Raji (cell line): ENCODE data around the gene VEGFC.

Experiments used
- POLR2A ChIP-seq: IDR thresholded peaks from 2 replicates; pipeline ENCODE4 v1.6.1; 2011; ENCODE audit warnings: low read depth, low read length, control low read depth; ENCODE audit not compliant: insufficient read depth

VEGFC gene, protein sequence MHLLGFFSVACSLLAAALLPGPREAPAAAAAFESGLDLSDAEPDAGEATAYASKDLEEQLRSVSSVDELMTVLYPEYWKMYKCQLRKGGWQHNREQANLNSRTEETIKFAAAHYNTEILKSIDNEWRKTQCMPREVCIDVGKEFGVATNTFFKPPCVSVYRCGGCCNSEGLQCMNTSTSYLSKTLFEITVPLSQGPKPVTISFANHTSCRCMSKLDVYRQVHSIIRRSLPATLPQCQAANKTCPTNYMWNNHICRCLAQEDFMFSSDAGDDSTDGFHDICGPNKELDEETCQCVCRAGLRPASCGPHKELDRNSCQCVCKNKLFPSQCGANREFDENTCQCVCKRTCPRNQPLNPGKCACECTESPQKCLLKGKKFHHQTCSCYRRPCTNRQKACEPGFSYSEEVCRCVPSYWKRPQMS

DNA sequence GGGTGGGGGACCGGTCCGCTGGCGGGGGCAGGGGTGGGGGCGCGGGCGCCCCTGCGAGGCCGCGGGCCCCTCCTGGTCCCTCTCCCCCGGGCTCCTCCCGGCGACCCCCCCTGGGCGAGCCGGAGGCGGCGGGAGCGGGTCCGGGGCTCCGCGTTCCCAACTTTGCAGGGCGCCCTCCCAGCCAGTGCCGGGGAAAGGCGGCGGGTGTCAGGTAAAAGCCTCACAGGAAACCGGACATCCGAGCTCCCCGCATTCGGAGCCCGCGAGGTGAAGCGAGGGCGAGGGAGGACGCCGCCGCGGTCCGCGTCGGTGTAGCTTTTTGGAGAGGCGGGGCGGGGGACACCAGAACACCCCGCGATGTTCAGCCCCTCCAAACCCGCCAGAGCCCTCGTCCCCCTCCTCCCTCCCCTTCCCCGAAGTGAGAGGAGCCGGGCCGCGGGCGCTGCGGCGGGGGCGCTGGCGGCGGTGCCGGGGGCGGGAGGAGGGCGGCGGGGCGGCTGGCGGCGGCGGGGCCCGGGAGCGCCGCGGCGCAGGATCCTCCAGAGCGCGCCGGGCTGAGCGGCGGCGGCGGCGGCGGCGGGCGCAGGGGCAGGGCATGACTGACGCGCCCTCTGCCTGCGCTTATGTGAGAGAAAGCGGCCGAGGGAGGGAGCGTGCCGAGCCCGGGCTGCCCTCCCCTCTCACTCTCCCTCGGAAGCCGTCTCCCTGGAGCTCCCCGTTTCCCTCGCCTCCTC is at the start of gene VEGFC:
Gene VEGFC, minus strand, starts transcription at position 597 of the 734 bp plus-strand sequence. CDS start 611 bp downstream, outside the sequence.
- TF ChIP-seq POLR2A = no peak

GRCh38 chr4:176841711-176842112 is 49.0 kb upstream of the VEGFC start:
- TF ChIP-seq POLR2A = no peak

DNA sequence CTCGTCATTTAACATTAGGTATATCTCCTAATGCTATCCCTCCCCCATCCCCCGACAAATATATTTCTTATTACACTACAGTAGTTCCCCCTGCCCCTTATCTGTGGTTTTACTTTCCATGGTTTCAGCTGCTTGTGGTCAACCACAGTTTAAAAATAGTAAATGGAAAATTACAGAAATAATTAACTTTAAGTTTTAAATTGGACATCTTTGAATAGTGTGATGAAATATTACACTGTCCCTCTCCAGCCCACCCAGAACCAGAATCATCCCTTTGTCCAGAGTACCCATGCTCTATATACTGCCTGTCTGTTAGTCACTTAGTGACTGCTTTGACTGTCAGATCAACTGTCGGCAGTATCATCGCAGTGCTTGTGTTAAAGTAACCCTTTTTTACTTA is 47.4 kb upstream of the VEGFC start:
- no peak for TF ChIP-seq POLR2A

GRCh38 chr4:176839656-176840055 is 46.9 kb upstream of the VEGFC start:
- TF ChIP-seq POLR2A = no peak

GRCh38 chr4:176838601-176839433 is 46.1 kb upstream of the VEGFC start:
- TF ChIP-seq POLR2A = no peak

- TF ChIP-seq POLR2A = no peak
Observed at GRCh38 chr4:176837169-176837895, 44.6 kb upstream of the VEGFC start.

DNA sequence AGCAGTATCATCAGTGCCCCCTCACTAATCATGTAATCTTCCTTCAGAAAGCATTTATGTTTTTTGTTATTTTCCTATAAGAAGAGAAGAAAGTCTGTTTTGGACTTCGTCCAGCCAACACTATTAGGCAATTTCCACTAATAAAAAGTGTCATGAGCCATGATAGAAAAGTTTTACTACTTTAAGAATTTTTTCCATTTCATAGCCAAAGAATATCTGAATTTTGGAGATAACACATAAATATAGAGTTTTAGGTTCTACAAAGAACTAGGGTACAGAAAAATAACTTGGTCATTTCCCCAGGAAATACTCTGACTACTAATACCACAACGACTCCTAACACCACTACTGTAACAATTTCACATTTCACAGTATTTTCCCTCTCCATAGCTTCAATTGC is 41.8 kb upstream of the VEGFC start:
- TF ChIP-seq POLR2A = no peak

GRCh38 chr4:176833400-176834175 is 40.9 kb upstream of the VEGFC start:
- TF ChIP-seq POLR2A = no peak

GRCh38 chr4:176830971-176831370 is 38.2 kb upstream of the VEGFC start:
- no peak for TF ChIP-seq POLR2A

GRCh38 chr4:176825586-176825985 is 32.9 kb upstream of the VEGFC start:
- no peak for TF ChIP-seq POLR2A

GRCh38 chr4:176824645-176825366 is 32.1 kb upstream of the VEGFC start:
- TF ChIP-seq POLR2A = no peak

DNA sequence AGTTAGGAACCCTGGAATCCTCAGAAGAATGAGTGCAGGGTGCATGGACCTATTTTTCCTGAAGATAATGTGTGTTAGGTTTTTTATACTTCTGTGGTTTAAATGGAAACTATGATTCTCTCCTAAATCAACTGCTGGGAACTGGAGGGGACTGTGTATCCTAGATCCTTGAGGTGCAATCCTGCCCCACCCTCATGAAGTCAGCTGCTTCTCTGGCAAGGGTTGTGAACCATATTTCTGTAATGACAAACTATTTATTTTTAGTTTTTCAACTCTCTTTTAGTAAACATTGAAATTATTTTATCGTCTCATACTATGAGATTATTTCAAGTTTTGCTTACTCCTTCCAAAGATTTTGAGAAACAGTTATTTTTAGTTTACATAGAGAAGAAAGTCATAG is 25.8 kb upstream of the VEGFC start:
- TF ChIP-seq POLR2A = no peak

DNA sequence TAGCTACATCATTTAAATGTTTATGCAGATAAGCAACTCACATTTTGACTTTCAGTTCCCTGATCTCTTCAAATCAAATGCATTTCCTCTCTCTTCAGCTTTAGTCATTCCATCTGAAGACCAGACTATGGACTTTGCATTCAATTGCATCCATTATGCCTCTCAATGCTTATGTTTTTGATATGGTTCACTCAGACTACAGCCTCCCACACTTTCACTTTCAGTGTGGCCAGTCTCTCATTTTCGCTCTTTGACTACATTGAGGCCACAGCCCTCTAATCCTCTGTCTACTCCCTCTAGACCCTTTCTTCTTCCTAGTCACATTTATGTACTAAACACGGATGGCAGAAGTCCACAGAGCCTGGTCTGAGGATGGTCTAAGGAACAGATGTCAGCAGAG is 24.5 kb upstream of the VEGFC start:
- TF ChIP-seq POLR2A = no peak
